Measurements from ENCODE around the gene NXPE3.

NXPE3 gene

GRCh38 chr3:101851072-101851770 lies 72.2 kb downstream of the NXPE3 start:
- DNase-seq (ENCODE audit: low spot score) = no peak
- in situ Hi-C loops (cut with MboI; ENCODE audit: low sequenced_read_pairs, unreplicated experiment) = no loop called here
- TF ChIP-seq, protein P1, sequence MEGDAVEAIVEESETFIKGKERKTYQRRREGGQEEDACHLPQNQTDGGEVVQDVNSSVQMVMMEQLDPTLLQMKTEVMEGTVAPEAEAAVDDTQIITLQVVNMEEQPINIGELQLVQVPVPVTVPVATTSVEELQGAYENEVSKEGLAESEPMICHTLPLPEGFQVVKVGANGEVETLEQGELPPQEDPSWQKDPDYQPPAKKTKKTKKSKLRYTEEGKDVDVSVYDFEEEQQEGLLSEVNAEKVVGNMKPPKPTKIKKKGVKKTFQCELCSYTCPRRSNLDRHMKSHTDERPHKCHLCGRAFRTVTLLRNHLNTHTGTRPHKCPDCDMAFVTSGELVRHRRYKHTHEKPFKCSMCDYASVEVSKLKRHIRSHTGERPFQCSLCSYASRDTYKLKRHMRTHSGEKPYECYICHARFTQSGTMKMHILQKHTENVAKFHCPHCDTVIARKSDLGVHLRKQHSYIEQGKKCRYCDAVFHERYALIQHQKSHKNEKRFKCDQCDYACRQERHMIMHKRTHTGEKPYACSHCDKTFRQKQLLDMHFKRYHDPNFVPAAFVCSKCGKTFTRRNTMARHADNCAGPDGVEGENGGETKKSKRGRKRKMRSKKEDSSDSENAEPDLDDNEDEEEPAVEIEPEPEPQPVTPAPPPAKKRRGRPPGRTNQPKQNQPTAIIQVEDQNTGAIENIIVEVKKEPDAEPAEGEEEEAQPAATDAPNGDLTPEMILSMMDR (IDR thresholded peaks at IDR 0.05; ENCODE audit: borderline replicate concordance, control extremely low read depth, extremely low read depth, insufficient read depth, missing control alignments) = no peak

- in situ Hi-C loops (cut with MboI; ENCODE audit: low sequenced_read_pairs, unreplicated experiment) = no loop called here
- DNase-seq (ENCODE audit: low spot score) = no peak
- TF ChIP-seq, protein P1 (IDR thresholded peaks at IDR 0.05; ENCODE audit: borderline replicate concordance, control extremely low read depth, extremely low read depth, insufficient read depth, missing control alignments) = no peak
Observed at GRCh38 chr3:101851850-101852714, 73.1 kb downstream of the NXPE3 start.

DNA sequence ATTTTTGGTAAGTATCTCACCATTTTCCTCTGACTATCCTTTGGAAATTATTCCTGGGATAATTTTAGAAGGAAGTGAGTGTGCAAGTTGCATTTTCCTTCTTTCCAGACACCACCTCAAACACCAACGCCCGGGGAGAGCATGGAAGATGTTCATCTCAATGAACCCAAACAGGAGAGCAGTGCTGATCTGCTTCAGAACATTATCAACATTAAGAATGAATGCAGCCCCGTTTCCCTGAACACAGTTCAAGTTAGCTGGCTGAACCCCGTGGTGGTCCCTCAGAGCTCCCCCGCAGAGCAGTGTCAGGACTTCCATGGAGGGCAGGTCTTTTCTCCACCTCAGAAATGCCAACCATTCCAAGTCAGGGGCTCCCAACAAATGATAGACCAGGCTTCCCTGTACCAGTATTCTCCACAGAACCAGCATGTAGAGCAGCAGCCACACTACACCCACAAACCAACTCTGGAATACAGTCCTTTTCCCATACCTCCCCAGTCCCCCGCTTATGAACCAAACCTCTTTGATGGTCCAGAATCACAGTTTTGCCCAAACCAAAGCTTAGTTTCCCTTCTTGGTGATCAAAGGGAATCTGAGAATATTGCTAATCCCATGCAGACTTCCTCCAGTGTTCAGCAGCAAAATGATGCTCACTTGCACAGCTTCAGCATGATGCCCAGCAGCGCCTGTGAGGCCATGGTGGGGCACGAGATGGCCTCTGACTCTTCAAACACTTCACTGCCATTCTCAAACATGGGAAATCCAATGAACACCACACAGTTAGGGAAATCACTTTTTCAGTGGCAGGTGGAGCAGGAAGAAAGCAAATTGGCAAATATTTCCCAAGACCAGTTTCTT lies 74.2 kb downstream of the NXPE3 start:
- TF ChIP-seq, protein P1 (IDR thresholded peaks at IDR 0.05; ENCODE audit: borderline replicate concordance, control extremely low read depth, extremely low read depth, insufficient read depth, missing control alignments) = no peak
- in situ Hi-C loops (cut with MboI; ENCODE audit: low sequenced_read_pairs, unreplicated experiment) = no loop called here
- DNase-seq (ENCODE audit: low spot score) = no peak

DNA sequence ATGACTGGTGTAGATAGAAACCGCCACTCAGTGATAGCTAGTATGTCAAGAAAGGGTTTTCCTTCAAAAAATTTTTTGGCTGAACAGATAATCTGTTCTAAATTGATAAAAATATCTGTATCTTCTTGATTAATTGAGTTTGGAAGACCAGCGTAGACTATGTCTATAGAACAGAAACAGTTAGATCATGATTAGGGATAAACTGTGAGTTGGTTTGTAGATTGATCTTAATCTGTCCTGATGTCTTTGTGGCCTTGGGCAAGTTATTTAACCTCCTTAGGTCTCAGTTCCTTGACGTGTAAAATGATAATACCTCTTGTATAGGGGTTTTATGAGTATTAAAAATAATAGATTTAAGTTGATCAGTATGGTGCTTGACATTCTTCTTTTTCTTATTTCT lies 75.0 kb downstream of the NXPE3 start:
- TF ChIP-seq, protein P1 (IDR thresholded peaks at IDR 0.05; ENCODE audit: borderline replicate concordance, control extremely low read depth, extremely low read depth, insufficient read depth, missing control alignments) = no peak
- in situ Hi-C loops (cut with MboI; ENCODE audit: low sequenced_read_pairs, unreplicated experiment) = no loop called here
- DNase-seq (ENCODE audit: low spot score) = no peak

GRCh38 chr3:101854608-101855304 lies 75.7 kb downstream of the NXPE3 start:
- DNase-seq (ENCODE audit: low spot score) = no peak
- TF ChIP-seq, protein P1 (IDR thresholded peaks at IDR 0.05; ENCODE audit: borderline replicate concordance, control extremely low read depth, extremely low read depth, insufficient read depth, missing control alignments) = no peak
- in situ Hi-C loops (cut with MboI; ENCODE audit: low sequenced_read_pairs, unreplicated experiment) = no loop called here
